Measurements from ENCODE around the gene UBE3A. TPM values are rescaled to one million over a fixed set of nuclear protein-coding genes. Genes with fewer than 3 reads are reported as not detected.

The UBE3A gene
- polyA plus RNA-seq, 1 of the 3 experiments (the other 2 are of a cell fraction), result 9.7 TPM

- 17% methylated on average over 1 of the region's 1 CpG for WGBS (ENCODE audit: low lambda C conversion rate)
- Histone ChIP-seq H3K27ac (ENCODE audit: low read depth in 2 of 2, low read length in 1 of 2) (no peak overlapping the region), H3K4me2 (no peak overlapping the region), H3K36me3 (replicated peaks in 1 of 2; ENCODE audit: control insufficient read depth in 1 of 2, insufficient read depth in 2 of 2, low read length in 1 of 2) (no peaks in the 10 kb centered on the region), H3K79me2 (ENCODE audit: insufficient read depth) (no peaks in the 10 kb centered on the region), H2AFZ (ENCODE audit: low read depth) (no peak overlapping the region), H3K9me2 (no peaks in the 10 kb centered on the region), H3K9ac (no peak overlapping the region), H3K4me1 (ENCODE audit: control insufficient read depth in 1 of 2, insufficient read depth in 2 of 2, low read depth in 1 of 2, low read length in 1 of 2) (peaks cover 0 to 3% of the 10 kb centered on the region in 2 experiments; a peak in 1 of 4 replicates), H4K20me1 (ENCODE audit: insufficient read depth) (no peaks in the 10 kb centered on the region), H3K4me3 (ENCODE audit: low read depth in 2 of 2, low read length in 1 of 2) (no peak overlapping the region), H3F3A (replicated peaks; ENCODE audit: insufficient read depth) (no peaks in the 10 kb centered on the region), H3K9me3 (no peaks in the 10 kb centered on the region), H3K27me3 (ENCODE audit: insufficient read depth) (no peaks in the 10 kb centered on the region)
- CTCF ChIA-PET, result interaction anchor here (0.8 to 1.3 kb wide), 2 partner anchors 10 to 32 kb away, joined by 3 read pairs; no protein-coding TSS in a partner anchor
- TF ChIP-seq NRF1 (IDR thresholded peaks at IDR 0.05; ENCODE audit: low read depth, low read length) (no peak), ZBTB33 (IDR thresholded peaks at IDR 0.05; ENCODE audit: borderline replicate concordance, low read depth) (no peak), RCOR1 (IDR thresholded peaks at IDR 0.05; ENCODE audit: low read length) (no peak), USF1 (IDR thresholded peaks at IDR 0.05; ENCODE audit: borderline replicate concordance, low read depth) (no peak), JUND (IDR thresholded peaks at IDR 0.05) (no peak)
- no peak for DNase-seq
- POLR2A ChIA-PET, result no interaction called here
These were observed 30.6 kb upstream of the UBE3A start for GRCh38 chr15:25469377-25469776.

GRCh38 chr15:25468611-25469010 is 29.8 kb upstream of the UBE3A start:
- no peaks in the 10 kb centered on the region for H3K36me3 ChIP-seq (replicated peaks in 1 of 2; ENCODE audit: control insufficient read depth in 1 of 2, insufficient read depth in 2 of 2, low read length in 1 of 2)
- ChIA-PET CTCF (interaction anchor here (1.3 kb wide), 1 partner anchor 11 kb away, joined by 3 read pairs; no protein-coding TSS in a partner anchor), POLR2A (no interaction called here)
- no peaks in the 10 kb centered on the region for H3K27me3 ChIP-seq (ENCODE audit: insufficient read depth)
- no peak overlapping the region for H3K4me3 ChIP-seq (ENCODE audit: low read depth in 2 of 2, low read length in 1 of 2)
- no peak overlapping the region for H2AFZ ChIP-seq (ENCODE audit: low read depth)
- peaks cover 0 to 3% of the 10 kb centered on the region in 2 experiments; a peak in 1 of 4 replicates for H3K4me1 ChIP-seq (ENCODE audit: control insufficient read depth in 1 of 2, insufficient read depth in 2 of 2, low read depth in 1 of 2, low read length in 1 of 2)
- H3K79me2 ChIP-seq (ENCODE audit: insufficient read depth), result no peaks in the 10 kb centered on the region
- H3K27ac ChIP-seq (ENCODE audit: low read depth in 2 of 2, low read length in 1 of 2), result no peak overlapping the region
- H3K9me3 ChIP-seq, result no peaks in the 10 kb centered on the region
- H3F3A ChIP-seq (replicated peaks; ENCODE audit: insufficient read depth), result no peaks in the 10 kb centered on the region
- TF ChIP-seq USF1 (IDR thresholded peaks at IDR 0.05; ENCODE audit: borderline replicate concordance, low read depth) (no peak), TCF12 (IDR thresholded peaks at IDR 0.05) (no peak), RXRA (IDR thresholded peaks at IDR 0.05; ENCODE audit: borderline replicate concordance, low read depth) (no peak), TAF1 (IDR thresholded peaks at IDR 0.05; ENCODE audit: borderline replicate concordance, low read depth, low read length) (no peak), TEAD4 (IDR thresholded peaks at IDR 0.05; ENCODE audit: borderline replicate concordance, insufficient read depth) (no peak), FOXJ3 (CRISPR knock-in tag; IDR thresholded peaks at IDR 0.05) (no peak), ZBTB33 (IDR thresholded peaks at IDR 0.05; ENCODE audit: borderline replicate concordance, low read depth) (no peak), RCOR1 (IDR thresholded peaks at IDR 0.05; ENCODE audit: low read length) (no peak), REST (IDR thresholded peaks at IDR 0.05; ENCODE audit: low read depth, low read length) (no peak), PBX3 (IDR thresholded peaks at IDR 0.05) (no peak), JUND (IDR thresholded peaks at IDR 0.05) (no peak), FOSL2 (IDR thresholded peaks at IDR 0.05; ENCODE audit: borderline replicate concordance, low read depth) (no peak), MXI1 (IDR thresholded peaks at IDR 0.05; ENCODE audit: low read depth, low read length) (no peak), CHD2 (IDR thresholded peaks at IDR 0.05; ENCODE audit: low read length, partially characterized antibody) (no peak), GATA2 (CRISPR knock-in tag; IDR thresholded peaks at IDR 0.05) (no peak), GABPA (IDR thresholded peaks at IDR 0.05; ENCODE audit: low read depth) (no peak)
- 53% methylated on average over 10 of the region's 10 CpGs for WGBS (ENCODE audit: low lambda C conversion rate)
- H3K4me2 ChIP-seq, result no peak overlapping the region
- H4K20me1 ChIP-seq (ENCODE audit: insufficient read depth), result no peaks in the 10 kb centered on the region
- DNase-seq, result no peak
- H3K9me2 ChIP-seq, result no peaks in the 10 kb centered on the region
- no peak overlapping the region for H3K9ac ChIP-seq

Data from SK-N-SH (cell line).